ENCODE data around the gene RREB1.

DNA sequence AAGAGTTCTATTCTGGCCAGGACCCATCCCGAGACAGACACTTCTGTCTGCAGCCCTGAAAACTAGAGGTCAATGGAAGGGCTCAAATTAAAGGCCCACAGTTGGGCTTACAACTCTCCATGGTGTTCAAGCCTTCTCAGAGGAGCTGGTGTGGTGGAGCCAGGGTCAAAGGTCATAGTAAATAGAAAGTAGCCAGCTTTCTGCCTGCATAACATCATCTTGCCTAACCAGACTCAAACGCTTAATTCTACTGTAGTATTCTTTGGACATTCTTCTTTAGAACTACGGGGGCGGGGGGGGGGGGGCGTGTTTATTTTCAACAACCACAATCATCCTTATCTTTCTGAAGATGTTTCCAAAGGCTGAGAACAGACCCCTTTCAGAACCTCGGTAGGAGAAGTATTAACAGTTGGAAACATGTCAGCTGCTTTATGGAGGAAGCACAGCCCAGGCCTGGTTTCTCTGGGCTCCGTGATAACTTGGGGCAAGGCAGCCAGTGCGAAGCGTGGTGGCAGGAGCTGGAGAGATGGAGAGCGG lies 1.5 kb upstream of the RREB1 start:
- TF ChIP-seq, protein P1, sequence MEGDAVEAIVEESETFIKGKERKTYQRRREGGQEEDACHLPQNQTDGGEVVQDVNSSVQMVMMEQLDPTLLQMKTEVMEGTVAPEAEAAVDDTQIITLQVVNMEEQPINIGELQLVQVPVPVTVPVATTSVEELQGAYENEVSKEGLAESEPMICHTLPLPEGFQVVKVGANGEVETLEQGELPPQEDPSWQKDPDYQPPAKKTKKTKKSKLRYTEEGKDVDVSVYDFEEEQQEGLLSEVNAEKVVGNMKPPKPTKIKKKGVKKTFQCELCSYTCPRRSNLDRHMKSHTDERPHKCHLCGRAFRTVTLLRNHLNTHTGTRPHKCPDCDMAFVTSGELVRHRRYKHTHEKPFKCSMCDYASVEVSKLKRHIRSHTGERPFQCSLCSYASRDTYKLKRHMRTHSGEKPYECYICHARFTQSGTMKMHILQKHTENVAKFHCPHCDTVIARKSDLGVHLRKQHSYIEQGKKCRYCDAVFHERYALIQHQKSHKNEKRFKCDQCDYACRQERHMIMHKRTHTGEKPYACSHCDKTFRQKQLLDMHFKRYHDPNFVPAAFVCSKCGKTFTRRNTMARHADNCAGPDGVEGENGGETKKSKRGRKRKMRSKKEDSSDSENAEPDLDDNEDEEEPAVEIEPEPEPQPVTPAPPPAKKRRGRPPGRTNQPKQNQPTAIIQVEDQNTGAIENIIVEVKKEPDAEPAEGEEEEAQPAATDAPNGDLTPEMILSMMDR (IDR thresholded peaks at IDR 0.05) = no peak
- TF ChIP-seq POLR2AphosphoS5 (IDR thresholded peaks at IDR 0.05) = no peak

All from upper lobe of left lung (tissue), 4 donors.